Fibroblast of lung (primary cell): Measurements from ENCODE around the gene FAM47C. TPM values are rescaled to one million over a fixed set of nuclear protein-coding genes. Genes with fewer than 3 reads are reported as not detected.
"Not testable (repeated sequence)": the region's sequence is repeated elsewhere in the genome, so short reads cannot be mapped to it uniquely, and the experiment has no call there.

Source experiments
- DNase-seq, 2 donors: peaks; one replicate each; pipeline versions ENCODE4 v3.0.0 to v3.0.0-alpha.2; 2010; ENCODE audit warnings: low read depth in 2 of 2
- H2AFZ ChIP-seq: 2 replicates; pipeline ENCODE4 v1.5.1; 2012; ENCODE audit warnings: low read length, control low read depth, inconsistent platforms
- H3K27ac ChIP-seq: 2 replicates; pipeline ENCODE4 v1.5.1; 2011; ENCODE audit warnings: low read length, control low read depth; ENCODE audit not compliant: insufficient read depth
- H3K27me3 ChIP-seq: 2 replicates; pipeline ENCODE4 v1.5.1; 2011; ENCODE audit warnings: mild to moderate bottlenecking, low read length; ENCODE audit not compliant: control insufficient read depth, insufficient read depth
- H3K36me3 ChIP-seq: 2 replicates; pipeline ENCODE4 v1.5.1; 2011; ENCODE audit warnings: low read length; ENCODE audit not compliant: control insufficient read depth, insufficient read depth
- H3K4me1 ChIP-seq: 2 replicates; pipeline ENCODE4 v1.5.1; 2011; ENCODE audit warnings: low read length; ENCODE audit not compliant: control insufficient read depth, insufficient read depth; ENCODE audit errors: extremely low read depth
- H3K4me2 ChIP-seq: 2 replicates; pipeline ENCODE4 v1.5.1; 2011; ENCODE audit warnings: low read length, control low read depth; ENCODE audit not compliant: insufficient read depth; ENCODE audit errors: extremely low read depth
- H3K4me3 ChIP-seq, 4 experiments: fragments of 200-600 bp in 1 of 4; sonication (generic) in 1 of 4; replicated peaks in 1 of 4; 2 replicates each; pipeline ENCODE4 v1.5.1; 2011 to 2016; ENCODE audit warnings: low read length in 4 of 4, low read depth in 3 of 4, mild to moderate bottlenecking in 3 of 4, control low read depth in 2 of 4, inconsistent platforms in 1 of 4, mixed read lengths in 1 of 4; ENCODE audit not compliant: insufficient read depth in 1 of 4; ENCODE audit errors: control extremely low read depth in 1 of 4
- H3K79me2 ChIP-seq: 2 replicates; pipeline ENCODE4 v1.5.1; 2012; ENCODE audit warnings: mild to moderate bottlenecking, low read length, inconsistent platforms; ENCODE audit not compliant: control insufficient read depth, insufficient read depth
- H3K9ac ChIP-seq: 2 replicates; pipeline ENCODE4 v1.5.1; 2011; ENCODE audit warnings: mild to moderate bottlenecking, low read length, control low read depth; ENCODE audit not compliant: insufficient read depth
- H3K9me3 ChIP-seq: 2 replicates; pipeline ENCODE4 v1.5.1; 2012; ENCODE audit warnings: low read depth, low read length; ENCODE audit not compliant: control insufficient read depth, insufficient read depth
- H4K20me1 ChIP-seq: 2 replicates; pipeline ENCODE4 v1.5.1; 2011; ENCODE audit warnings: low read length; ENCODE audit not compliant: control insufficient read depth, insufficient read depth; ENCODE audit errors: extremely low read depth
- EZH2 ChIP-seq: IDR thresholded peaks from 2 replicates; pipeline ENCODE4 v1.5.1; 2012; ENCODE audit warnings: low read length, control low read depth, mild to moderate bottlenecking; ENCODE audit errors: missing control alignments
- polyA plus RNA-seq, 2 donors: library from polyadenylated mRNA; depleted of rRNA in 1 of 2; stranded (reverse) in 1 of 2; unstranded in 1 of 2; fragments of >200 nt; gene quantifications; 2 replicates each; pipeline ENCODE4 v1.2.1, GENCODE V29; 2011 to 2012; ENCODE audit warnings: missing spikeins in 1 of 2
- total RNA-seq: library from RNA; depleted of rRNA; stranded (reverse); fragments of >200 nt; gene quantifications from 2 replicates; pipeline ENCODE4 v1.2.1, GENCODE V29; 2014
- TF ChIP-seq, protein P1 (sequence below), 2 donors: IDR thresholded peaks in 1 of 2; conservative IDR thresholded peaks in 1 of 2; 1 replicate in 1 of 2; 2 replicates in 1 of 2; pipeline ENCODE4 v1.5.1; 2011 to 2012; ENCODE audit warnings: low read length in 2 of 2, control low read depth in 1 of 2, inconsistent platforms in 1 of 2, low read depth in 1 of 2, mild to moderate bottlenecking in 1 of 2

The FAM47C gene
- total and polyA plus RNA-seq, 2 donors (not counting 1 experiment from before 2014, with no cell fraction given) = not detected

DNA sequence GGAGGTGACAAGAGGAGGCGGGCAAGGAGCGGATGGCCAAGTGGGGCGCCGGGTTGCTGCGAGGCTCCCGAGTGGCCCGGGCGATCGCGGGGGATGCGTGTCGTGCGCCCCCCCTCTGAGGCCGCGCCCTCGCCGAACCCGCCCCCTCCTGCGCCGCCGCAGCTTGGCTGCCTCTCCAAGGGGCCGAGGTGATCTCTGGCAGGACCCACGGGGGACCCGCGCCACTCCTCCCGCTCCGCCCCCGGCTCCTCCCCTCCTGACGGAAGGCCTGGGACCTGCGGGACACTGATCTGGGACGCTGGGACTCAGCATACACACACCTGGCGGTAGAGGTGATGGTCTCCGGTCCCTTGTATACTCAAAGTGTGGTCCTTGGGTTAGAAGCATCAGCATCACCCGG is 21.9 kb upstream of the FAM47C start:
- no peaks in the 10 kb centered on the region for H4K20me1 ChIP-seq
- TF ChIP-seq, protein P1, sequence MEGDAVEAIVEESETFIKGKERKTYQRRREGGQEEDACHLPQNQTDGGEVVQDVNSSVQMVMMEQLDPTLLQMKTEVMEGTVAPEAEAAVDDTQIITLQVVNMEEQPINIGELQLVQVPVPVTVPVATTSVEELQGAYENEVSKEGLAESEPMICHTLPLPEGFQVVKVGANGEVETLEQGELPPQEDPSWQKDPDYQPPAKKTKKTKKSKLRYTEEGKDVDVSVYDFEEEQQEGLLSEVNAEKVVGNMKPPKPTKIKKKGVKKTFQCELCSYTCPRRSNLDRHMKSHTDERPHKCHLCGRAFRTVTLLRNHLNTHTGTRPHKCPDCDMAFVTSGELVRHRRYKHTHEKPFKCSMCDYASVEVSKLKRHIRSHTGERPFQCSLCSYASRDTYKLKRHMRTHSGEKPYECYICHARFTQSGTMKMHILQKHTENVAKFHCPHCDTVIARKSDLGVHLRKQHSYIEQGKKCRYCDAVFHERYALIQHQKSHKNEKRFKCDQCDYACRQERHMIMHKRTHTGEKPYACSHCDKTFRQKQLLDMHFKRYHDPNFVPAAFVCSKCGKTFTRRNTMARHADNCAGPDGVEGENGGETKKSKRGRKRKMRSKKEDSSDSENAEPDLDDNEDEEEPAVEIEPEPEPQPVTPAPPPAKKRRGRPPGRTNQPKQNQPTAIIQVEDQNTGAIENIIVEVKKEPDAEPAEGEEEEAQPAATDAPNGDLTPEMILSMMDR (conservative IDR thresholded peaks at IDR 0.05 in 1 of 2, IDR thresholded peaks at IDR 0.05 in 1 of 2; ENCODE audit: low read depth in 1 of 2, low read length in 2 of 2) = no peak
- TF ChIP-seq EZH2 = no peak
- no peak overlapping the region for H3K4me3 ChIP-seq
- no peaks in the 10 kb centered on the region for H3K79me2 ChIP-seq
- no peak for DNase-seq
- no peak overlapping the region for H2AFZ ChIP-seq
- H3K36me3 ChIP-seq = no peaks in the 10 kb centered on the region
- H3K9ac ChIP-seq = no peak overlapping the region
- H3K4me1 ChIP-seq = no peaks in the 10 kb centered on the region
- no peaks in the 10 kb centered on the region for H3K9me3 ChIP-seq
- H3K27me3 ChIP-seq = no peaks in the 10 kb centered on the region
- H3K4me2 ChIP-seq = no peak overlapping the region
- no peak overlapping the region for H3K27ac ChIP-seq

DNA sequence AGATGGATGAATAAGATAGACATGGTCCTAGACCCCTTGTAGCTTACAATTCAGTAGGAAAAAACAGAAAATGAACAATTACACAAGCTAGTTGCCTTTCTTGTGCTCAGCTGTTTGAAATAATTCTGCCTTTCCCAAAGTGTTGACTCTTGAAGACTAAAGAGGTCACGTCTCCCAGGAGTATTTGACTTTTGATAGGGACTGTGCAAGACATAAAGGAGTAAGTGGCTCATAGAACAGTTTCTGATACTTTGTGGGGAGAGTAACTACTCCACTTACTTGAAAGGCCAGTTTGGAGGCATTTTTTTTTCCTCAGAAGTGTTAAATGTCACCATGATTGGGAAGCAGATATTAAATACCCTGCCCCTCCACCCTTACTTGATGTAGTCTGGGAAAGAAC is 21.0 kb upstream of the FAM47C start:
- H3K4me2 ChIP-seq, H3K9ac ChIP-seq, H3K36me3 ChIP-seq, H3K4me3 ChIP-seq, H3K27me3 ChIP-seq, H3K27ac ChIP-seq, DNase-seq, H3K9me3 ChIP-seq, H2AFZ ChIP-seq, H3K4me1 ChIP-seq, H3K79me2 ChIP-seq, H4K20me1 ChIP-seq: not testable (repeated sequence)

DNA sequence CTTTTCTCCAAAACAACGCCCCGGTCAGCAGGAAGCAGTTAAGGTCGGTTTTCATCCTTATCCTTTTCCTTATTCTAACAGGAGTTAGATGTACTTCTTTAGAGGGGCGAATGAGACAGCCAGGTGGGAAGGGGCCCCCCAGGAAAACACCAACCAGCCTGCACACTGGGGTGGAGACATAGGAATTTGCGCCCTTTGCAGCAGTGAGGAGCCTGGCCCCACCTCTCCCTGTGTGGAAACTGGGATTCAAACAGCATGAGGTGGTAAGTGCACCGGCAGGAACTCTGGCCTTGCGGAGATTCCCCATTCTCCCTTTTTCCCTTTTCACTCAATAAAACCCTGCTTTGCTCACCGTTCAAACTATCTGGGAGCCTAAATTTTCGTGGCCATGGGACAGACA is 8.0 kb upstream of the FAM47C start:
- TF ChIP-seq EZH2 = no peak
- TF ChIP-seq, protein P1 (conservative IDR thresholded peaks at IDR 0.05 in 1 of 2, IDR thresholded peaks at IDR 0.05 in 1 of 2; ENCODE audit: low read depth in 1 of 2, low read length in 2 of 2) = no peak
- Histone ChIP-seq H4K20me1 (no peaks in the 10 kb centered on the region), H3K9ac (no peak overlapping the region), H3K27ac (no peak overlapping the region), H3K4me2 (no peak overlapping the region), H2AFZ (no peak overlapping the region), H3K9me3 (no peaks in the 10 kb centered on the region), H3K4me3 (no peak overlapping the region), H3K4me1 (no peaks in the 10 kb centered on the region), H3K27me3 (no peaks in the 10 kb centered on the region), H3K36me3 (no peaks in the 10 kb centered on the region), H3K79me2 (no peaks in the 10 kb centered on the region)
- DNase-seq = no peak
